Peyer's patch (tissue), 4 donors: ENCODE data around the gene NAA80.

Experiments used
- CTCF ChIP-seq, 6 experiments: fragments of 450-650 bp in 4 of 6; fragments of 200-600 bp in 2 of 6; sonication (generic) in 1 of 6; IDR thresholded peaks; one replicate each; pipeline ENCODE4 v1.5.1; 2017 to 2019; ENCODE audit warnings: antibody characterized with exemption in 6 of 6, mild to moderate bottlenecking in 3 of 6, moderate library complexity in 1 of 6
- POLR2A ChIP-seq, 2 donors: fragments of 450-650 bp; IDR thresholded peaks; one replicate each; pipeline ENCODE4 v1.5.1; 2017; ENCODE audit warnings: antibody characterized with exemption in 2 of 2, mild to moderate bottlenecking in 2 of 2, moderate library complexity in 2 of 2

GRCh38 chr3:50302095-50303012 lies 3.1 kb upstream of the NAA80 start:
- TF ChIP-seq CTCF (IDR thresholded peaks at IDR 0.05) = no peak
- no peak for TF ChIP-seq POLR2A (IDR thresholded peaks at IDR 0.05)
